Fibroblast of the aortic adventitia (primary cell): ENCODE results near the gene MBD5. TPM values are rescaled to one million over a fixed set of nuclear protein-coding genes. Genes with fewer than 3 reads are reported as not detected.

Experiments used
- DNase-seq: peaks from one replicate; pipeline ENCODE4 v3.0.0-alpha.2; 2010; ENCODE audit warnings: low read depth
- H3K4me3 ChIP-seq: 2 replicates; pipeline ENCODE4 v1.5.1; 2011; ENCODE audit warnings: low read depth, mild to moderate bottlenecking, control low read depth, low read length, moderate library complexity
- CTCF ChIP-seq: IDR thresholded peaks from 2 replicates; pipeline ENCODE4 v1.5.1; 2011; ENCODE audit warnings: mild to moderate bottlenecking, low read length, control low read depth, inconsistent platforms; ENCODE audit not compliant: insufficient read depth
- total RNA-seq: library from RNA; depleted of rRNA; stranded (reverse); fragments of >200 nt; gene quantifications from 2 replicates; pipeline ENCODE4 v1.2.3, GENCODE V29; 2012; ENCODE audit warnings: low replicate concordance

MBD5 gene
- total RNA-seq, 1 donor = 41.4 TPM

- TF ChIP-seq CTCF = no peak
- DNase-seq = no peak
- H3K4me3 ChIP-seq = no peak overlapping the region
These were observed 491.0 kb downstream of the MBD5 start for GRCh38 chr2:148511883-148512282.

GRCh38 chr2:148512501-148512900 lies 491.6 kb downstream of the MBD5 start:
- no peak for DNase-seq
- no peak overlapping the region for H3K4me3 ChIP-seq
- no peak for TF ChIP-seq CTCF

- no peak for TF ChIP-seq CTCF
- DNase-seq = no peak
- H3K4me3 ChIP-seq = no peak overlapping the region
These were observed 492.5 kb downstream of the MBD5 start for GRCh38 chr2:148513427-148513826.

- no peak for TF ChIP-seq CTCF
- no peak overlapping the region for H3K4me3 ChIP-seq
- no peak for DNase-seq
These were observed 494.2 kb downstream of the MBD5 start for GRCh38 chr2:148515120-148515519.

- DNase-seq = peak; percentile 35
- no peak for TF ChIP-seq CTCF
These were observed 495.1 kb downstream of the MBD5 start for GRCh38 chr2:148515976-148516375.

GRCh38 chr2:148517296-148517695 lies 496.4 kb downstream of the MBD5 start:
- no peak for TF ChIP-seq CTCF

More at GRCh38 chr2:148515976-148516375, 495.1 kb downstream of the MBD5 start:
- no peak overlapping the region for H3K4me3 ChIP-seq

GRCh38 chr2:148517822-148518221 lies 496.9 kb downstream of the MBD5 start:
- H3K4me3 ChIP-seq = no peak overlapping the region
- no peak for TF ChIP-seq CTCF
- no peak for DNase-seq

More at GRCh38 chr2:148517296-148517695, 496.4 kb downstream of the MBD5 start:
- no peak overlapping the region for H3K4me3 ChIP-seq
- no peak for DNase-seq
